Lung microvascular endothelial cell (primary cell): ENCODE data around the gene FHIT. TPM values are rescaled to one million over a fixed set of nuclear protein-coding genes. Genes with fewer than 3 reads are reported as not detected.

Source experiments
- DNase-seq, 2 donors: peaks; one replicate each; pipeline versions ENCODE4 v3.0.0 to v3.0.0-alpha.2; 2010; ENCODE audit warnings: low read depth in 2 of 2
- total RNA-seq: library from RNA; depleted of rRNA; stranded (reverse); fragments of >200 nt; gene quantifications from 2 replicates; pipeline ENCODE4 v1.2.1, GENCODE V29; 2014

Gene FHIT
- total RNA-seq, 1 donor from 2014 or later: 0.79 TPM

GRCh38 chr3:60070366-60070765 is 1180.9 kb downstream of the FHIT start:
- no peak for DNase-seq

- DNase-seq: no peak
These were observed 1185.9 kb downstream of the FHIT start for GRCh38 chr3:60065227-60065868.

GRCh38 chr3:60064210-60065178 is 1186.8 kb downstream of the FHIT start:
- DNase-seq: peak in 1 of 2 donors; percentile 0

GRCh38 chr3:60056404-60056803 is 1194.8 kb downstream of the FHIT start:
- DNase-seq: no peak

- no peak for DNase-seq
These were observed 1195.5 kb downstream of the FHIT start for GRCh38 chr3:60055765-60056164.

- DNase-seq: no peak
These were observed 1197.6 kb downstream of the FHIT start for GRCh38 chr3:60053526-60054265.

GRCh38 chr3:60048447-60048848 is 1202.8 kb downstream of the FHIT start:
- DNase-seq: no peak

GRCh38 chr3:60047426-60048200 is 1203.6 kb downstream of the FHIT start:
- DNase-seq: no peak

- DNase-seq: no peak
These were observed 1205.0 kb downstream of the FHIT start for GRCh38 chr3:60046210-60046609.

GRCh38 chr3:60045686-60046085 is 1205.6 kb downstream of the FHIT start:
- DNase-seq: no peak

- DNase-seq: no peak
These were observed 1214.4 kb downstream of the FHIT start for GRCh38 chr3:60036803-60037202.

GRCh38 chr3:60033901-60034453 is 1217.3 kb downstream of the FHIT start:
- DNase-seq: no peak

- no peak for DNase-seq
These were observed 1220.3 kb downstream of the FHIT start for GRCh38 chr3:60030982-60031381.

- DNase-seq: no peak
These were observed 1223.0 kb downstream of the FHIT start for GRCh38 chr3:60028233-60028632.

GRCh38 chr3:60027335-60027734 is 1223.9 kb downstream of the FHIT start:
- DNase-seq: no peak

- no peak for DNase-seq
These were observed 1225.9 kb downstream of the FHIT start for GRCh38 chr3:60025096-60026050.

GRCh38 chr3:60024400-60024799 is 1226.9 kb downstream of the FHIT start:
- no peak for DNase-seq

- DNase-seq: no peak
These were observed 1228.1 kb downstream of the FHIT start for GRCh38 chr3:60023189-60023588.

- DNase-seq: no peak
These were observed 1233.6 kb downstream of the FHIT start for GRCh38 chr3:60017631-60018030.
